Endodermal cell (in vitro differentiated cells): ENCODE results near the gene HADHB. TPM values are rescaled to one million over a fixed set of nuclear protein-coding genes. Genes with fewer than 3 reads are reported as not detected.

Experiments
- DNase-seq: peaks from one replicate; pipeline ENCODE4 v3.0.0-alpha.2; 2017
- H3K27ac ChIP-seq: 2 replicates; pipeline ENCODE4 v1.5.1; 2013; ENCODE audit warnings: mild to moderate bottlenecking, low read depth, low read length, moderate library complexity
- H3K27me3 ChIP-seq: 2 replicates; pipeline ENCODE4 v1.6.1; 2013; ENCODE audit warnings: mild to moderate bottlenecking, low read length, moderate library complexity; ENCODE audit not compliant: insufficient read depth, control insufficient read depth, poor library complexity, severe bottlenecking
- H3K36me3 ChIP-seq: 2 replicates; pipeline ENCODE4 v1.7.0; 2013; ENCODE audit warnings: mild to moderate bottlenecking, low read length, moderate library complexity; ENCODE audit not compliant: control insufficient read depth, insufficient read depth
- H3K4me1 ChIP-seq: one replicate; pipeline ENCODE4 v1.7.0; 2013; ENCODE audit warnings: low read length; ENCODE audit not compliant: control insufficient read depth, insufficient read depth
- H3K4me3 ChIP-seq: 2 replicates; pipeline ENCODE4 v1.5.1; 2013; ENCODE audit warnings: mild to moderate bottlenecking, low read length, moderate library complexity
- H3K9ac ChIP-seq: 2 replicates; pipeline ENCODE4 v1.6.1; 2013; ENCODE audit warnings: mild to moderate bottlenecking, low read length, moderate library complexity; ENCODE audit not compliant: poor library complexity, severe bottlenecking; ENCODE audit errors: extremely low read depth
- H3K9me3 ChIP-seq: 2 replicates; pipeline ENCODE4 v1.6.1; 2013; ENCODE audit warnings: mild to moderate bottlenecking, low read length, moderate library complexity; ENCODE audit not compliant: control insufficient read depth
- H3K27ac Mint-ChIP-seq: 2 replicates; pipeline ENCODE4 v1.8.0; 2020; ENCODE audit warnings: mixed read lengths
- H3K27me3 Mint-ChIP-seq: 2 replicates; pipeline ENCODE4 v1.8.0; 2021; ENCODE audit warnings: mild to moderate bottlenecking, mixed read lengths; ENCODE audit not compliant: insufficient read depth
- H3K36me3 Mint-ChIP-seq: 2 replicates; pipeline ENCODE4 v1.8.0; 2020; ENCODE audit warnings: low read depth, mixed read lengths
- H3K4me1 Mint-ChIP-seq: 2 replicates; pipeline ENCODE4 v1.8.0; 2020; ENCODE audit warnings: mixed read lengths
- H3K4me3 Mint-ChIP-seq: 2 replicates; pipeline ENCODE4 v1.8.0; 2020; ENCODE audit warnings: mild to moderate bottlenecking, moderate library complexity, mixed read lengths
- H3K9me3 Mint-ChIP-seq: 2 replicates; pipeline ENCODE4 v1.8.0; 2020; ENCODE audit warnings: mild to moderate bottlenecking, mixed read lengths
- CTCF ChIP-seq: fragments of 200-600 bp; sonication (generic); conservative IDR thresholded peaks from 2 replicates; pipeline ENCODE4 v1.5.0; 2021; ENCODE audit warnings: antibody characterized with exemption, mild to moderate bottlenecking
- WGBS, 2 experiments: methylation state at CpG; one replicate each; pipeline versions ENCODE4 v1.1.5 to v1.1.7; 2013; ENCODE audit warnings: missing lambda C conversion rate in 2 of 2, mixed read lengths in 1 of 2; ENCODE audit not compliant: insufficient coverage in 1 of 2, insufficient read length in 1 of 2; 5-methylcytosine and 5-hydroxymethylcytosine counted together
- total RNA-seq, 2 donors: library from RNA; stranded (reverse); fragmentation: NEBNext Ultra II Directional in 1 of 2; extraction: Animal tissue kit (Norgen Biotek cat#: 25700) in 1 of 2; gene quantifications; 2 replicates in 1 of 2; 3 replicates in 1 of 2; pipeline ENCODE4 v1.2.1, GENCODE V29; 2021

The HADHB gene
- total RNA-seq, 2 donors from 2014 or later, result 37.8 to 41.0 TPM

- Mint-ChIP-seq H3K4me3 (no peak overlapping the region), H3K27ac (no peak overlapping the region), H3K27me3 (no peaks in the 10 kb centered on the region), H3K36me3 (no peaks in the 10 kb centered on the region), H3K4me1 (no peaks in the 10 kb centered on the region), H3K9me3 (no peaks in the 10 kb centered on the region)
- Histone ChIP-seq H3K27me3 (no peaks in the 10 kb centered on the region), H3K27ac (no peak overlapping the region), H3K4me3 (no peak overlapping the region), H3K9ac (no peak overlapping the region), H3K9me3 (no peaks in the 10 kb centered on the region), H3K36me3 (no peaks in the 10 kb centered on the region), H3K4me1 (no peaks in the 10 kb centered on the region)
- 82 to 92% methylated on average over 2 to 3 of the region's 3 CpGs for WGBS, 2 experiments
- TF ChIP-seq CTCF, result no peak
- DNase-seq, result no peak
Measured at GRCh38 chr2:26324903-26325302, 80.2 kb downstream of the HADHB start.

GRCh38 chr2:26325851-26326250, 81.1 kb downstream of the HADHB start:
- Mint-ChIP-seq H3K27me3 (no peaks in the 10 kb centered on the region), H3K4me1 (peaks cover 4% of the 10 kb centered on the region), H3K27ac (no peak overlapping the region), H3K9me3 (no peaks in the 10 kb centered on the region), H3K36me3 (no peaks in the 10 kb centered on the region), H3K4me3 (no peak overlapping the region)
- H3K36me3 ChIP-seq, result no peaks in the 10 kb centered on the region
- no peaks in the 10 kb centered on the region for H3K4me1 ChIP-seq
- 85 to 96% methylated on average over 3 to 4 of the region's 4 CpGs for whole genome bisulfite sequencing, 2 experiments
- H3K27ac ChIP-seq, result no peak overlapping the region
- H3K9me3 ChIP-seq, result no peaks in the 10 kb centered on the region
- H3K27me3 ChIP-seq, result no peaks in the 10 kb centered on the region
- no peak for TF ChIP-seq CTCF
- no peak overlapping the region for H3K4me3 ChIP-seq
- DNase-seq, result no peak
- no peak overlapping the region for H3K9ac ChIP-seq

GRCh38 chr2:26326514-26326913, 81.8 kb downstream of the HADHB start:
- no peaks in the 10 kb centered on the region for H3K9me3 ChIP-seq
- WGBS, 2 experiments, result 94% methylated on average over 1 of the region's 1 CpG; no CpG with 5 or more reads in 1 of the 2 experiments
- no peaks in the 10 kb centered on the region for H3K27me3 ChIP-seq
- no peaks in the 10 kb centered on the region for H3K4me1 ChIP-seq
- no peak overlapping the region for H3K4me3 Mint-ChIP-seq
- no peak overlapping the region for H3K9ac ChIP-seq
- H3K27me3 Mint-ChIP-seq, result no peaks in the 10 kb centered on the region
- no peaks in the 10 kb centered on the region for H3K36me3 ChIP-seq
- no peak for DNase-seq
- H3K9me3 Mint-ChIP-seq, result no peaks in the 10 kb centered on the region
- no peaks in the 10 kb centered on the region for H3K36me3 Mint-ChIP-seq
- no peak for TF ChIP-seq CTCF
- no peak overlapping the region for H3K27ac Mint-ChIP-seq
- no peak overlapping the region for H3K4me3 ChIP-seq
- no peak overlapping the region for H3K27ac ChIP-seq
- H3K4me1 Mint-ChIP-seq, result peaks cover 4% of the 10 kb centered on the region
